ENCODE measurements around the gene COMMD10.

DNA sequence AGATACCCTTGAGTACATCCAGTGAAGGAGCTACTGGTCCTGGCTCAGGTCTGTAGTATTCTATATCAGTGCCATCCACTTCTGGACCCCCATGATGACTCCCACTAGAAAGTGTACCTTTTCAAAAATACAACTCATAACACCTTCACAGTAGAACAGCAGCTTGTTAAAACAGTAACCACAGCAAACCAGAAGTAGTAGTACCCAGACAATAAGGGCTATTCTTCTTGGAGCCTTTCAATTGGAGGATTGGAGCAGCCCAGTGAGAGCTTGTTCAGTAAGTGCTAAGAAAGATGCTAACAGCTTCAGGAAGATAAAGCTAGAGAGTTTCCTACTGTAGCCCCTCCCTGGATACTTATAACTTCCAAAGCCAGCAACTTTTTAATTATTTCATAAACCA is 42.5 kb upstream of the COMMD10 start:
- TF ChIP-seq POLR2AphosphoS5 (IDR thresholded peaks at IDR 0.05; ENCODE audit: borderline replicate concordance, low read depth, low read length) (no peak), EZH2 (IDR thresholded peaks at IDR 0.05) (no peak)
